Osteocyte (in vitro differentiated cells): Measurements from ENCODE around the gene SDK2. TPM values are rescaled to one million over a fixed set of nuclear protein-coding genes. Genes with fewer than 3 reads are reported as not detected.

ENCODE experiments used
- DNase-seq: peaks from one replicate; pipeline ENCODE4 v3.0.0; 2021; ENCODE audit warnings: mixed read lengths; ENCODE audit not compliant: unreplicated experiment; ENCODE audit errors: extremely low spot score
- H3K27ac Mint-ChIP-seq: one replicate; pipeline ENCODE4 v1.8.0; 2021; ENCODE audit warnings: mild to moderate bottlenecking, mixed read lengths; ENCODE audit not compliant: unreplicated experiment
- H3K27me3 Mint-ChIP-seq: one replicate; pipeline ENCODE4 v1.8.0; 2021; ENCODE audit warnings: mixed read lengths; ENCODE audit not compliant: unreplicated experiment
- H3K36me3 Mint-ChIP-seq: one replicate; pipeline ENCODE4 v1.8.0; 2021; ENCODE audit warnings: mixed read lengths; ENCODE audit not compliant: unreplicated experiment
- H3K4me1 Mint-ChIP-seq: one replicate; pipeline ENCODE4 v1.8.0; 2021; ENCODE audit warnings: mixed read lengths; ENCODE audit not compliant: unreplicated experiment
- H3K4me3 Mint-ChIP-seq: one replicate; pipeline ENCODE4 v1.8.0; 2021; ENCODE audit warnings: mild to moderate bottlenecking, moderate library complexity, mixed read lengths; ENCODE audit not compliant: unreplicated experiment
- H3K9me3 Mint-ChIP-seq: one replicate; pipeline ENCODE4 v1.8.0; 2021; ENCODE audit warnings: mixed read lengths; ENCODE audit not compliant: unreplicated experiment
- CTCF ChIP-seq: fragments of 200-600 bp; sonication (generic); IDR thresholded peaks from 2 replicates; pipeline ENCODE4 v1.5.0; 2021; ENCODE audit warnings: antibody characterized with exemption, mild to moderate bottlenecking, moderate library complexity
- total RNA-seq: library from RNA; stranded (reverse); gene quantifications from 2 replicates; pipeline ENCODE4 v1.2.1, GENCODE V29; 2021

Gene SDK2
- total RNA-seq, 1 donor from 2014 or later: 16.5 TPM

- Mint-ChIP-seq H3K4me3 (no peak overlapping the region), H3K27me3 (no peaks in the 10 kb centered on the region), H3K36me3 (no peaks in the 10 kb centered on the region), H3K27ac (no peak overlapping the region), H3K4me1 (no peaks in the 10 kb centered on the region), H3K9me3 (no peaks in the 10 kb centered on the region)
- TF ChIP-seq CTCF: no peak
- DNase-seq: no peak
These were observed 177.4 kb downstream of the SDK2 start for GRCh38 chr17:73466704-73467433.

- no peak for DNase-seq
- no peak for TF ChIP-seq CTCF
- no peak overlapping the region for H3K27ac Mint-ChIP-seq
- H3K9me3 Mint-ChIP-seq: no peaks in the 10 kb centered on the region
- no peak overlapping the region for H3K4me3 Mint-ChIP-seq
- no peaks in the 10 kb centered on the region for H3K4me1 Mint-ChIP-seq
- H3K36me3 Mint-ChIP-seq: no peaks in the 10 kb centered on the region
- no peaks in the 10 kb centered on the region for H3K27me3 Mint-ChIP-seq
These were observed 178.4 kb downstream of the SDK2 start for GRCh38 chr17:73465953-73466230.

- no peak overlapping the region for H3K4me3 Mint-ChIP-seq
- no peaks in the 10 kb centered on the region for H3K27me3 Mint-ChIP-seq
- DNase-seq: no peak
- no peak overlapping the region for H3K27ac Mint-ChIP-seq
- no peaks in the 10 kb centered on the region for H3K9me3 Mint-ChIP-seq
- H3K36me3 Mint-ChIP-seq: no peaks in the 10 kb centered on the region
- no peaks in the 10 kb centered on the region for H3K4me1 Mint-ChIP-seq
- no peak for TF ChIP-seq CTCF
These were observed 178.9 kb downstream of the SDK2 start for GRCh38 chr17:73465130-73465952.

- Mint-ChIP-seq H3K9me3 (peaks cover 4% of the 10 kb centered on the region), H3K27me3 (no peaks in the 10 kb centered on the region), H3K36me3 (no peaks in the 10 kb centered on the region), H3K4me3 (no peak overlapping the region), H3K27ac (no peak overlapping the region), H3K4me1 (no peaks in the 10 kb centered on the region)
- TF ChIP-seq CTCF: no peak
- no peak for DNase-seq
These were observed 179.8 kb downstream of the SDK2 start for GRCh38 chr17:73464447-73464846.

GRCh38 chr17:73463821-73464220, 180.4 kb downstream of the SDK2 start:
- DNase-seq: no peak
- Mint-ChIP-seq H3K4me3 (no peak overlapping the region), H3K27ac (no peak overlapping the region), H3K9me3 (peaks cover 4% of the 10 kb centered on the region), H3K4me1 (no peaks in the 10 kb centered on the region), H3K36me3 (no peaks in the 10 kb centered on the region), H3K27me3 (no peaks in the 10 kb centered on the region)
- TF ChIP-seq CTCF: no peak
